IMR-90 (cell line): ENCODE data around the gene WDFY2. TPM values are rescaled to one million over a fixed set of nuclear protein-coding genes. Genes with fewer than 3 reads are reported as not detected.

Experiments used
- ATAC-seq: fragments of 200-7000 bp; cut with Tn5 transposase; 2 replicates; pipeline ENCODE4 v1.9.1; 2020; ENCODE audit warnings: low read depth, mild to moderate bottlenecking, moderate library complexity
- BruUV-seq: library from RNA; stranded (reverse); fragments of 400-500 nt; replicated peaks from 2 replicates; lab custom pipeline; 2021; lab: Mats Ljungman, UMichigan
- CTCF ChIA-PET: fragments of 300-600 bp; formaldehyde crosslinking; extraction: SDS; loops from one replicate; lab custom pipeline; 2021; ENCODE audit warnings: antibody characterized with exemption; lab: Yijun Ruan, JAX
- POLR2A ChIA-PET: fragments of 300-600 bp; sonication (Branson Sonifier 250); formaldehyde crosslinking; loops from one replicate; lab custom pipeline; 2022; ENCODE audit warnings: antibody characterized with exemption; ENCODE audit not compliant: unreplicated experiment; lab: Charles Lee
- DNase-seq: peaks from one replicate; pipeline ENCODE4 v3.0.0; 2013
- H2AFZ ChIP-seq: replicated peaks from 2 replicates; pipeline ENCODE3; 2013; ENCODE audit warnings: low read length, mild to moderate bottlenecking; ENCODE audit not compliant: poor library complexity
- H2AK5ac ChIP-seq: 2 replicates; pipeline ENCODE4 v1.6.1; 2013; ENCODE audit warnings: low read depth, low read length, inconsistent platforms
- H2AK9ac ChIP-seq: replicated peaks from 2 replicates; pipeline ENCODE3; 2013; ENCODE audit warnings: mild to moderate bottlenecking, low read depth, low read length, moderate library complexity; ENCODE audit not compliant: poor library complexity
- H2BK120ac ChIP-seq: 2 replicates; pipeline ENCODE4 v1.6.1; 2013; ENCODE audit warnings: low read depth, low read length, inconsistent platforms
- H2BK15ac ChIP-seq: 3 replicates; pipeline ENCODE4 v1.6.1; 2013; ENCODE audit warnings: low read depth, low read length, inconsistent platforms
- H2BK20ac ChIP-seq: 2 replicates; pipeline ENCODE4 v1.6.1; 2013; ENCODE audit warnings: low read depth, mild to moderate bottlenecking, inconsistent platforms, low read length, moderate library complexity
- H2BK5ac ChIP-seq: 2 replicates; pipeline ENCODE4 v1.6.1; 2013; ENCODE audit warnings: mild to moderate bottlenecking, low read depth, low read length, inconsistent platforms; ENCODE audit not compliant: poor library complexity, severe bottlenecking
- H3K14ac ChIP-seq: replicated peaks from 2 replicates; pipeline ENCODE4 v1.6.1; 2013; ENCODE audit warnings: low read depth, low read length, inconsistent platforms
- H3K18ac ChIP-seq: 2 replicates; pipeline ENCODE4 v1.6.1; 2013; ENCODE audit warnings: low read depth, low read length, control low read depth
- H3K23ac ChIP-seq: 2 replicates; pipeline ENCODE4 v1.6.1; 2013; ENCODE audit warnings: low read depth, low read length, inconsistent platforms
- H3K27ac ChIP-seq: 2 replicates; pipeline ENCODE4 v1.5.1; 2013; ENCODE audit warnings: mild to moderate bottlenecking, control low read depth, low read length; ENCODE audit not compliant: insufficient read depth
- H3K27me3 ChIP-seq: 2 replicates; pipeline ENCODE4 v1.6.1; 2013; ENCODE audit warnings: low read length; ENCODE audit not compliant: control insufficient read depth, insufficient read depth
- H3K36me3 ChIP-seq: 2 replicates; pipeline ENCODE4 v1.6.1; 2013; ENCODE audit warnings: low read length, mixed read lengths; ENCODE audit not compliant: control insufficient read depth, insufficient read depth
- H3K4ac ChIP-seq: 2 replicates; pipeline ENCODE4 v1.6.1; 2013; ENCODE audit warnings: low read depth, low read length, inconsistent platforms
- H3K4me1 ChIP-seq: 2 replicates; pipeline ENCODE4 v1.6.1; 2013; ENCODE audit warnings: low read length, mixed read lengths; ENCODE audit not compliant: control insufficient read depth, insufficient read depth
- H3K4me2 ChIP-seq: 2 replicates; pipeline ENCODE4 v1.6.1; 2013; ENCODE audit warnings: low read depth, mild to moderate bottlenecking, control low read depth, low read length, moderate library complexity
- H3K4me3 ChIP-seq: 2 replicates; pipeline ENCODE4 v1.5.1; 2013; ENCODE audit warnings: low read depth, mild to moderate bottlenecking, control low read depth, low read length, moderate library complexity; ENCODE audit not compliant: insufficient read depth
- H3K56ac ChIP-seq: 2 replicates; pipeline ENCODE4 v1.6.1; 2013; ENCODE audit warnings: low read length, inconsistent platforms; ENCODE audit not compliant: insufficient read depth; ENCODE audit errors: extremely low read depth
- H3K79me1 ChIP-seq, 2 experiments: 2 replicates each; pipeline ENCODE4 v1.6.1; 2013; ENCODE audit warnings: low read length in 2 of 2, inconsistent platforms in 1 of 2, low read depth in 1 of 2
- H3K9ac ChIP-seq: 2 replicates; pipeline ENCODE4 v1.6.1; 2013; ENCODE audit warnings: low read depth, low read length, control low read depth
- H3K9me1 ChIP-seq: 2 replicates; pipeline ENCODE4 v1.6.1; 2013; ENCODE audit warnings: low read length, inconsistent platforms; ENCODE audit not compliant: insufficient read depth
- H3K9me3 ChIP-seq: 2 replicates; pipeline ENCODE4 v1.6.1; 2013; ENCODE audit warnings: low read length; ENCODE audit not compliant: control insufficient read depth, insufficient read depth
- H4K20me1 ChIP-seq: 2 replicates; pipeline ENCODE4 v1.6.1; 2013; ENCODE audit warnings: low read length, inconsistent platforms; ENCODE audit not compliant: insufficient read depth
- H4K5ac ChIP-seq: 2 replicates; pipeline ENCODE4 v1.6.1; 2013; ENCODE audit warnings: mild to moderate bottlenecking, low read depth, low read length, control low read depth
- H4K8ac ChIP-seq, 2 experiments: 2 replicates each; pipeline ENCODE4 v1.6.1; 2013; ENCODE audit warnings: low read depth in 2 of 2, low read length in 2 of 2, control low read depth in 1 of 2, inconsistent platforms in 1 of 2
- H4K91ac ChIP-seq: 2 replicates; pipeline ENCODE4 v1.6.1; 2013; ENCODE audit warnings: low read depth, low read length, inconsistent platforms; ENCODE audit not compliant: insufficient read depth
- CHD1 ChIP-seq: IDR thresholded peaks from 2 replicates; pipeline ENCODE4 v1.6.1; 2012; ENCODE audit warnings: low read depth, low read length, improper control_type of control experiment
- MAFK ChIP-seq: IDR thresholded peaks from 2 replicates; pipeline ENCODE4 v1.6.1; 2012; ENCODE audit warnings: low read depth, low read length, improper control_type of control experiment
- WGBS, 2 experiments: methylation state at CpG; one replicate each; pipeline versions ENCODE4 v1.1.5 to v1.1.7; 2013; ENCODE audit warnings: missing lambda C conversion rate in 2 of 2; ENCODE audit not compliant: insufficient read length in 1 of 2; ENCODE audit errors: extremely low coverage in 2 of 2; 5-methylcytosine and 5-hydroxymethylcytosine counted together
- dilution Hi-C: fragments of 300-500 bp; cut with HindIII; formaldehyde crosslinking; loops from one replicate; pipeline ENCODE4 v1.14.3; 2018; ENCODE audit warnings: low sequenced_read_pairs; ENCODE audit not compliant: unreplicated experiment
- in situ Hi-C: fragments of 300-500 bp; cut with MboI; formaldehyde crosslinking; loops from 3 replicates; pipeline ENCODE4 v1.14.3; 2019; ENCODE audit warnings: low sequenced_read_pairs, inconsistent platforms, mixed read lengths
- intact Hi-C: fragments of 100-400 bp; cut with micrococcal nuclease; formaldehyde crosslinking; loops from 2 replicates; pipeline ENCODE4 v1.10.0; 2022
- polyA plus RNA-seq, 3 experiments: library from polyadenylated mRNA; depleted of rRNA; stranded (reverse); fragments of >200 nt; gene quantifications; 2 replicates each; pipeline ENCODE4 v1.2.3, GENCODE V29; 2012; ENCODE audit warnings: low replicate concordance in 1 of 3
- total RNA-seq: library from RNA; depleted of rRNA; stranded (reverse); fragments of >200 nt; gene quantifications from 2 replicates; pipeline ENCODE4 v1.2.3, GENCODE V29; 2012

Gene WDFY2
- total and polyA plus RNA-seq, 2 of the 4 experiments (the other 2 are of a cell fraction): 4.3 to 5.4 TPM

GRCh38 chr13:51697181-51697580, 112.9 kb downstream of the WDFY2 start:
- Histone ChIP-seq H4K20me1 (no peaks in the 10 kb centered on the region; the same call in 1 of the 2 replicates), H3K9me3 (no peaks in the 10 kb centered on the region), H2BK5ac (no peak overlapping the region), H3K18ac (0 out of 2 replicates have a peak overlapping the region, but pooled peaks have one; percentile 68), H4K5ac (0 out of 2 replicates have a peak overlapping the region, but pooled peaks have one; percentile 22), H3K4ac (no peak overlapping the region), H3K9ac (no peak overlapping the region), H3K79me1 (peaks cover 12 to 22% of the 10 kb centered on the region in 2 experiments), H2BK20ac (no peak overlapping the region), H3K4me2 (no peak overlapping the region; the same call in 1 of the 2 replicates), H3K14ac (peak overlapping the region; percentile 43; the same call in 1 of the 2 replicates), H2AK5ac (no peak overlapping the region), H3K4me1 (peaks cover 3% of the 10 kb centered on the region), H4K91ac (no peak overlapping the region), H2AK9ac (no peak overlapping the region), H3K23ac (no peak overlapping the region; the same call in 1 of the 2 replicates), H3K56ac (no peak overlapping the region), H2AFZ (no peak overlapping the region), H4K8ac (peak overlapping the region in 1 of 2 experiments; percentile 44; a peak in 1 of 4 replicates), H2BK120ac (no peak overlapping the region), H3K9me1 (peaks cover 4% of the 10 kb centered on the region; the same call in 1 of the 2 replicates), H2BK15ac (no peak overlapping the region), H3K27me3 (no peaks in the 10 kb centered on the region), H3K36me3 (no peaks in the 10 kb centered on the region), H3K4me3 (no peak overlapping the region), H3K27ac (peak overlapping the region; percentile 49; the same call in 1 of the 2 replicates)
- peak; percentile 14; the same call in 1 of the 2 replicates for TF ChIP-seq MAFK
- TF ChIP-seq CHD1: no peak
- WGBS, 2 experiments: no CpG with 5 or more reads among the region's 4 CpGs
- ATAC-seq (peak; percentile 84), DNase-seq (peak; percentile 59)
- ChIA-PET CTCF (interaction anchor here (0.6 kb wide), 1 partner anchor 23 kb away, joined by 5 read pairs; no protein-coding TSS in a partner anchor), POLR2A (no interaction called here)
- in situ Hi-C loops (no loop called here), dilution Hi-C loops (no loop called here), intact Hi-C loops (no loop called here)
- BruUV-seq: no TSS peak
